GM12875 (cell line): ENCODE data around the gene DGCR2.

Experiments
- H3K4me3 ChIP-seq: one replicate; pipeline ENCODE4 v1.5.1; 2011; ENCODE audit warnings: low read depth, low read length, control low read depth
- TF ChIP-seq, protein P1 (sequence below): IDR thresholded peaks from 2 replicates; pipeline ENCODE4 v1.5.1; 2011; ENCODE audit warnings: low read depth, mild to moderate bottlenecking, control low read depth, inconsistent platforms, low read length, moderate library complexity, borderline replicate concordance; ENCODE audit not compliant: insufficient read depth

Gene DGCR2

DNA sequence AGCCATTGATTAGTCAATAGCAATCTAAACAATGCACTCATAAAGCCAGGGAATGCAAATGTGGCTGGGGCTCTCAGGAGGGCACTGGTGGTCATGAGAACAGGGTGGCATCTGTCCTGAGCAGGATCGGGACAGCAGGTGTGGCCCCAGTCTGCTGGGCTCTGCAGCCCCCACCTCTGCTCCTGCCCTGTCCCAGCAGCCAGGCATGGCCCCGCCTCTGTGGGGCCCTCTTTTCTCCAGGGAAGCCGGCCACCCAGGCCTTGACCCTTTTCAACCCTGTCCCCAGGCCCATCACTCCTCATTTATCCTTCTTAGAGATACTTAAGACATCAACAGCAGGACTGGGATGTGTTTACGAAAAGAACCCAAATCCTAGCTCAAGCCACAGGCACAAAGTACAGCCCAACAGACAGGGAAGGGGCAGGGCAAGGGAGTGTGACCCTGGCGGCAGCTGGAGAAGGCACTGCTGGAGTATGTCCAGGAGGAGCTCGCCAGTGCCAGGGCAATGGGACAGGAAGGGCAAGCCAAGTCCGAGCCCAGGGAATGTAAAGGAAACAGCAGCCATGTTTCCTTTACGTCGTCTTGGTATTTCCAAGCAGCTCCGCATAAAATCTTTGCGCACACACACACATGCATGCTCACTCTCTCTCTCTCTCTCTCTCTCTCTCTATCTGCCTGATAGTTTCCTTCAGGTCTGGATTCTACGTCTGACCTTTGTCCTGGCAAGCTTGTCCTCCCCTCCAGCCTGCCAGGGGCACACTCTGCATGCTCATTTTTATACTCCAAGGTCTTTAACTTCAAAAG, 59.9 kb downstream of the DGCR2 start:
- TF ChIP-seq, protein P1, sequence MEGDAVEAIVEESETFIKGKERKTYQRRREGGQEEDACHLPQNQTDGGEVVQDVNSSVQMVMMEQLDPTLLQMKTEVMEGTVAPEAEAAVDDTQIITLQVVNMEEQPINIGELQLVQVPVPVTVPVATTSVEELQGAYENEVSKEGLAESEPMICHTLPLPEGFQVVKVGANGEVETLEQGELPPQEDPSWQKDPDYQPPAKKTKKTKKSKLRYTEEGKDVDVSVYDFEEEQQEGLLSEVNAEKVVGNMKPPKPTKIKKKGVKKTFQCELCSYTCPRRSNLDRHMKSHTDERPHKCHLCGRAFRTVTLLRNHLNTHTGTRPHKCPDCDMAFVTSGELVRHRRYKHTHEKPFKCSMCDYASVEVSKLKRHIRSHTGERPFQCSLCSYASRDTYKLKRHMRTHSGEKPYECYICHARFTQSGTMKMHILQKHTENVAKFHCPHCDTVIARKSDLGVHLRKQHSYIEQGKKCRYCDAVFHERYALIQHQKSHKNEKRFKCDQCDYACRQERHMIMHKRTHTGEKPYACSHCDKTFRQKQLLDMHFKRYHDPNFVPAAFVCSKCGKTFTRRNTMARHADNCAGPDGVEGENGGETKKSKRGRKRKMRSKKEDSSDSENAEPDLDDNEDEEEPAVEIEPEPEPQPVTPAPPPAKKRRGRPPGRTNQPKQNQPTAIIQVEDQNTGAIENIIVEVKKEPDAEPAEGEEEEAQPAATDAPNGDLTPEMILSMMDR = no peak
- no peak overlapping the region for H3K4me3 ChIP-seq

DNA sequence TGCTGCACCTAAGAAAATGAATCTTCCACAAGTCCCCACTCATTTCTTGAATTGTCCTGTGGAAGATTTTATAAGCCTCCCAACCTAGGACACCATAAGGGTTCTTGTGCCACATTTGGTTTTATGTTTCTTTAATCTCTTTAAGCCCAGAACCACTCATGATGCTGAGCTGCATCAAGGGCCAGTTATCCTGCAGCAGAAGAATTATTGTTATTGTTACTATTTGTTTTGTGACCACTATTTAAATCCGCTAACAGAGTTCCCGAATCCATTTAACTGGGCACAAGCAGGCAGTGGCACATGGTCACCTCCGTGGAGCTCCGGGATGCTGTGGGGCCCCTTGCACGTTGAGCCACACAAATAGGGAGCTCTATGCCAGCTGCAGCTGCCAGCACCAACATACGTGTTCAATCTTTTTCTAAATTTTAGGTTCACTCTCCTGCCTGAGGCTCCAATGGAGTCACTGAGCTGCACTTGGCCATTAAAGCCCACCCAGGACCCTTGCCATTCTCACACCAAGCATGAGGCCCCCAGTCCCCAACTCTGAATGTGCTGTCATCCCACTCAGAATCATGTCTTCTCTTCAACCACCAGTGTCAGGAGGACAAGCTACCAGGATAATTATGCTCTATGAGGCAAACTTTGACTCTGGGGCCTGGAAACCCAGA, 60.6 kb downstream of the DGCR2 start:
- TF ChIP-seq, protein P1 = no peak
- H3K4me3 ChIP-seq = no peak overlapping the region

DNA sequence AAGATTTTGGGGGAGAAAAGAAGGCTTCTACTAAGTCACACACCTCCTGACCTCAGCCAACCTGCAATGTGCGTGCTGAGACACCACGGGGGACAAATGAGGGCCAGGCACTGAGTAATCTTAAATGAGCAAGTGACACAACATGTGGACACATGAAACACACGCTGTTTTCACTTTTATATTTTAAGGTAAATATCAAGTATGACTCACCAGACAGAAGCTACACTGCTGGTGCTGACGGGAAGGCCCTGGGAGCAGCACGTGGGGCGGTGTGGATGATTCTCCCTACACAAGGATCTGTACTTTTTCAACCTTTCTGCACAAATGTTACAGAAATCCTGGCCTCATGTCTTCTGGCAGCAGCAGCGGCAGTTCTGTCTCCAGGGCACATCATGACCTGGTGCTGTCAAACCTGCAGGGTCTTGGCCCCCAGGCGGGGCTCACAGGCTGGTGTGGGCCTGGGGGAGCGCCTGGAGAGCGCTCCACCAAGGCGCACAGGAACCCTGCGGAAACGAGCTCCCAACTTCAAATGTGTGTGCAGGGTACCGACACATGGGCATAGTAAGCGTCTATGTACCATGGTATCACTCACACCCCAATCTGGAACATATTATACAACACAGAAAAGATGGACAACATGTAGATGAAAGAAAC, 61.7 kb downstream of the DGCR2 start:
- H3K4me3 ChIP-seq = no peak overlapping the region
- TF ChIP-seq, protein P1 = no peak

GRCh38 chr22:19059481-19060278, 62.5 kb downstream of the DGCR2 start:
- no peak overlapping the region for H3K4me3 ChIP-seq
- TF ChIP-seq, protein P1 = no peak

- no peak overlapping the region for H3K4me3 ChIP-seq
- TF ChIP-seq, protein P1 = no peak
Measured at GRCh38 chr22:19058713-19059451, 63.3 kb downstream of the DGCR2 start.

- TF ChIP-seq, protein P1 = no peak
Measured at GRCh38 chr22:19057999-19058491, 64.2 kb downstream of the DGCR2 start.

More at GRCh38 chr22:19057999-19058491, 64.2 kb downstream of the DGCR2 start:
- H3K4me3 ChIP-seq = no peak overlapping the region
